Measurements from ENCODE around the gene WDR72.

WDR72 gene

DNA sequence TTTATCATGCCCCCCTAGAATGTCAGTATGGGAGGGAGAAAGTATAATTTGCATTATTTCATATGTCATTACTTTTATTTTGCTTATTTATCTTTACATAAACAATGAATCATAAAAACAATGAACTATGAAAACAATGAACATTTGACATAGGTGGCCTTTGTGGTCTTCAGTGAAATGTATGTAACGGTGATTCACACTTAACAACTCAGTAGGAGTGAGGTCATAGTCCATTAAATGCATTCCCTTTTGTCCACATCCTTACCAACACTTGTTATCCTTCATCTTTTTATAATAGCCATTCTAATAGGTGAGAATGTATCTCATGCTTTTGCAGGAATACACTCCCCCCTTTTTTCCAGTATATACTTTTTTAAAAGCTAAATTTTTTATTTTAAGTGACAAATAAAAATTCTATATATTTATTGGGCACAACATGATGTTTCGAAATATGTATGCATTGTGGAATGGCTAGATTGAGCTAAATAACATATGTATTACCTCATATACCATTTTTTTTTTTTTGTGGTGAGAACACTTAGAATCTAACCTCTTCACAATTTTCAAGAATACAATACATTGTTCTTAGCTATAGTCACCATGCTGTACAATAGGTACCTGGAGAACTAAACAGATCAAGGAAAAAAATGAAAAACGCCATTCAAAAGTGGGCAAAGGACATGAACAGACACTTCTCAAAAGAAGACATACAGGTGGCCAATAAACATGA is 189.5 kb downstream of the WDR72 start:
- TF ChIP-seq, protein P1, sequence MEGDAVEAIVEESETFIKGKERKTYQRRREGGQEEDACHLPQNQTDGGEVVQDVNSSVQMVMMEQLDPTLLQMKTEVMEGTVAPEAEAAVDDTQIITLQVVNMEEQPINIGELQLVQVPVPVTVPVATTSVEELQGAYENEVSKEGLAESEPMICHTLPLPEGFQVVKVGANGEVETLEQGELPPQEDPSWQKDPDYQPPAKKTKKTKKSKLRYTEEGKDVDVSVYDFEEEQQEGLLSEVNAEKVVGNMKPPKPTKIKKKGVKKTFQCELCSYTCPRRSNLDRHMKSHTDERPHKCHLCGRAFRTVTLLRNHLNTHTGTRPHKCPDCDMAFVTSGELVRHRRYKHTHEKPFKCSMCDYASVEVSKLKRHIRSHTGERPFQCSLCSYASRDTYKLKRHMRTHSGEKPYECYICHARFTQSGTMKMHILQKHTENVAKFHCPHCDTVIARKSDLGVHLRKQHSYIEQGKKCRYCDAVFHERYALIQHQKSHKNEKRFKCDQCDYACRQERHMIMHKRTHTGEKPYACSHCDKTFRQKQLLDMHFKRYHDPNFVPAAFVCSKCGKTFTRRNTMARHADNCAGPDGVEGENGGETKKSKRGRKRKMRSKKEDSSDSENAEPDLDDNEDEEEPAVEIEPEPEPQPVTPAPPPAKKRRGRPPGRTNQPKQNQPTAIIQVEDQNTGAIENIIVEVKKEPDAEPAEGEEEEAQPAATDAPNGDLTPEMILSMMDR (IDR thresholded peaks at IDR 0.05; ENCODE audit: low read depth, low read length) = no peak
- no peak overlapping the region for H3K4me3 ChIP-seq (ENCODE audit: low read depth, low read length)

DNA sequence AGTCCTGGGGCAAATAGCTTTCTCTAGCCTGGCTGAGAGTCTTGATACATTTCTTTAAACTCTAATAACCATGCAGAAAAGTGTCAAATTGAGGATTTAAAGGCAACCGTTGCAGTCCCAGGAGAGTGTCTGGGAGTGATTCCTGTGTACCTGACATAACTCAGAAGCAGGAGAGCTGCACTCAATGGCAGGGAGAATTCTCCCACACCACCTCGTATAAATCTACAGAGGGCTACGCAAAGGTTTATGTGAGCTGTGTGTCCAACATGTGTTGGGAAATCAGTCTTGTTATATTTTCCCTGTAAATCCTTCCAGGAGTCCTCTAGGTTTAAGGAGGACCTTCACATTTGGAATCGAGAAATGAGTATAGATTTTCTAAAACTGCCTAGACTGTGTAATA is 192.6 kb downstream of the WDR72 start:
- TF ChIP-seq, protein P1 (IDR thresholded peaks at IDR 0.05; ENCODE audit: low read depth, low read length) = no peak
- no peak overlapping the region for H3K4me3 ChIP-seq (ENCODE audit: low read depth, low read length)

DNA sequence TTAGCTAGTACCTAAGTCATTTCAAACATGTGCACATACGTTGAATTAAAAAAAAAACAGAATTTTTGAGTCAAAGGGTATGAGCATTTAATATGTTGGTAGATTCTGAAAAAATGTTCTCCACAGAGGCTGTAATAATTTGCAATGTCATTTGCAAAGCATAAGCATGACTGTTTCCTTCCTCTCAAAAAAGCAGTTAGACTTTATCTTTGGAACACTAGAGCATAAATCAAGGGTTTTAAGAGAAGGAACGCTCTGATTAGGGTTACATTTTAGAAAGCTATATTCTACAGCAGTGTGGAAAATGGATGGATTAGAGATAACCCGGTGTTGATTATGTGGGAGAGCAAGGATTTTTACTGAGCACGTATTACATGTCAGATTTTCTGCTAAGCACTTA is 193.7 kb downstream of the WDR72 start:
- TF ChIP-seq, protein P1 (IDR thresholded peaks at IDR 0.05; ENCODE audit: low read depth, low read length) = no peak
- H3K4me3 ChIP-seq (ENCODE audit: low read depth, low read length) = no peak overlapping the region

DNA sequence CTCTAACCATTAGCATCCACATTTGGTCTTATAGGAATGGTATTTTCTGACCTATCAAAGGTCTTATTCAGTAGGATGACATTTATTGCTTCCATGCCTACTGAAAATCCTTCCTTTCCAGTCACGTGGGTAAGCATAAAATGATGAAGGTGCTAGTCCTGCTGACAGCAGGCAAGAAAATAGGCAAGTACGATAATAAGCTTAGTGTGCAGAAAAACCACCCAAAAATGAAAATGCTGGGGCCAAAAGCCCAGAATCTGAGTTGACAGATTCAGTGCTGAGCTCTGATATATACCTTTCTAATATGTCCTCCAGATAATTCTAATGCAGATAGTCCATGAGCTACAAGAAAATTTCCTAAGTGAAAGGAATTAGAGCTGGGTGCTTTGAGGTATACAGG is 194.8 kb downstream of the WDR72 start:
- H3K4me3 ChIP-seq (ENCODE audit: low read depth, low read length) = no peak overlapping the region
- TF ChIP-seq, protein P1 (IDR thresholded peaks at IDR 0.05; ENCODE audit: low read depth, low read length) = no peak

DNA sequence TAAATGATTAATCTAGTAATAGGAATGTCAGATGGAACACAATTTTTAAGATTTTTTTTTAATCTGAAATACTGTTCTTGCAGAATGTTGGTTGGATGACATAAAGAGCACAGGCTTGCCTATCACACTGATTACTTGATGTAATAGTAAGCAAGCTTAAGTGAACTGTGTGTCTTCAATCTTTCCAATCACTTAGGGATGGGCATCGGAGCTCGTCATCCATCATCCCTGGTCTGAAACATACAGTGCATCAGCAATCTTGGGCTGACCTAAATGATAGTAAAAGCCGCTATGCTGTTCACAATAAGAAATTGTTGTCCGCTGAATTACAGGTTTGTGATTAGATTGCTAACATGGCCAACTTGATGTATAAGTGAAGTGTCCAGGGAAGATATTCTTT is 195.8 kb downstream of the WDR72 start:
- H3K4me3 ChIP-seq (ENCODE audit: low read depth, low read length) = no peak overlapping the region
- TF ChIP-seq, protein P1 (IDR thresholded peaks at IDR 0.05; ENCODE audit: low read depth, low read length) = no peak

DNA sequence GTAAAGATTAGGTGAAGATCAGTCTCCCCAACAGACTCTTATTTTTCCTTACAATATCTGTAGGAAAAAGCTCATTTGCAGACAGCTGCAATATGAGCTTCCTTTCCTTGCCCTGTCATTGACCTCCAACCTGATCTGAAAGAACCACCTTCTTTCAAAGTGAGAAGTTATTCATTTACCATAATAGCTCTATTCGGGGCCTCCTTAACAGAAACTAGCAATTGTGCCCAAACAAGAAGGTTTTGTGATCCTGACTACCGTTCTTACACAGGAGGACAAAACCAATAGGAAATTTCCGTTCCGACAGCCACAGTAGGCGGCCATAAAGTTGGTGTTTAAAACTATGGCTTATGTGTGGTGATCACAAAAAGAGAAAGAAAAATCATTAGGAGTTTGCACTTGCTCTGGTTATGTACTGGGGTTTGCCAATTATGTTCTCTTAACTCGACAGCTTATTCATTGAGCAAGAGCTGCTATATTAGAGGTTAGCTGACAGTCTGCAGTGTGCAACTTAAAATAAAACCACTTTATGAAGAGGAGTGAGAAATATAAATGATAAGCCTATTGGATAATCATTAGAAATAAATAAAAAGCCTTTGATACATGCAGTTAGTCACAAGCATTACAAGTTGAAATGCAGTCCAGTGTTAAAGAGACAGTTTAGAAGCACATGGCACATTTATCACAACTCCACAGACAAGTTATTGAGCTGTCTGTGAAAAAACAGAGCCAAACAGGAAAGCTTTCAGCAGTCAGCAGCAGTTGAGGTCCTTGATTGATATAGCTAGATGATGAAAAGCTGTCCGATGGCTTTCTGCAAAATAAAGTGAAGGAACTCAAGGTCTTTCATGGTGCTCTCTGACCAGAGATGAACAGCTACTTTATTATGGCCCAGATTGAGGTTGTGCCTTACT is 199.8 kb downstream of the WDR72 start:
- no peak overlapping the region for H3K4me3 ChIP-seq (ENCODE audit: low read depth, low read length)
- TF ChIP-seq, protein P1 (IDR thresholded peaks at IDR 0.05; ENCODE audit: low read depth, low read length) = no peak

DNA sequence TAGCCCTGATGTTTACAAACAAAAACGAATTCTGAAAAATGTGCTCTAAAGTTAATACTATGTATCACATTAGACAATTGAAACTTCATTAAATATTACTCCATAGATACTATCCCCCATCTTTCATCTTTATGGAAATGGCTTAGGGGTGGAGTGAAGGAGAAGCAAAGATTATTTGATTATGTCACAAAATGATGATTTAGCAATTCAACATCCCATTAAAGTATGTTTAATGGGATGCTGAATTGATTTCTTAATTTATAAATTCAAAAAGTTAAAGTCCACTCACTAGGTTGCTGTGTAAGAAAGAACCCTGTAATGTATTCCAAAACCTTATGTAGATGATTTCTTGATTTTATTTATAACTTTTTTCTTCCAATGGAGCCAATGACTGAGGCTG is 201.1 kb downstream of the WDR72 start:
- TF ChIP-seq, protein P1 (IDR thresholded peaks at IDR 0.05; ENCODE audit: low read depth, low read length) = no peak
- H3K4me3 ChIP-seq (ENCODE audit: low read depth, low read length) = no peak overlapping the region

All from WI38 (cell line).